HG03571 (cell line): ENCODE data around the gene S100Z.
"Not testable (repeated sequence)": the region's sequence is repeated elsewhere in the genome, so short reads cannot be mapped to it uniquely, and the experiment has no call there.

Experiments used
- ATAC-seq: cut with Tn5 transposase; IDR thresholded peaks from one replicate; pipeline ENCODE4 v1.9.1; 2021; ENCODE audit not compliant: unreplicated experiment

Gene S100Z

DNA sequence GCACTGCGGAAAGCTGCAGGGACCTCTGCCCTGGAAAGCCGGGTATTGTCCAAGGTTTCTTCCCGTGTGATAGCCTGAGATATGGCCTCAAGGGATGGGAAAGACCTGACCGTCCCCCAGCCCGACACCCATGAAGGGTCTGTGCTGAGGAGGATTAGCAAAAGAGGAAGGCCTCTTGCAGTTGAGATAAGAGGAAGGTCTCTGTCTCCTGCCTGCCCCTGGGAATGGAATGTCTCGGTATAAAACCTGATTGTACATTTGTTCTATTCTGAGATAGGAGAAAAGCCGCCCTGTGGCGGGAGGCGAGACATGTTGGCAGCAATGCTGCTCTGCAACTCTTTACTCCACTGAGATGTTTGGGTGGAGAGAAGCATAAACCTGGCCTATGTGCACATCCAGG is 95.4 kb downstream of the S100Z start:
- not testable (repeated sequence) for ATAC-seq

DNA sequence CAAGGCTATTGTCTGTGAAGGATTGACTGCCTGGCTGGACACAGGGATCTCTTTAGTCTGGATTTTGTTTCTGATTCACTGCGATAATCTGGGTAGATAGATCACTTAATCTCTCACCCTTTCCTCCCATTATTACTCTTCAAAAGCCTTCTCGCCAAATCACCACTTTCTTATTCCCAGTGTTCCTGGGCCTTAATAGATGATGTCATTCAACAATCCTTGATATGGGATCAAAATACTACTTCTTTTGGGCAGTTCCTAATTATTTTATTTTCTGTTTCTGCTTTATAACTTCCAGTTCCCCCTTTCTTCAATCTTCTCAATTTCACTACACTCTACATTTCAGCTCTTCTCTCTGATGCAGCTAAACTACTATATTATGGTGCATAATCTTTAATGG is 96.3 kb downstream of the S100Z start:
- no peak for ATAC-seq

- no peak for ATAC-seq
These were observed 97.3 kb downstream of the S100Z start for GRCh38 chr5:76947082-76947503.

DNA sequence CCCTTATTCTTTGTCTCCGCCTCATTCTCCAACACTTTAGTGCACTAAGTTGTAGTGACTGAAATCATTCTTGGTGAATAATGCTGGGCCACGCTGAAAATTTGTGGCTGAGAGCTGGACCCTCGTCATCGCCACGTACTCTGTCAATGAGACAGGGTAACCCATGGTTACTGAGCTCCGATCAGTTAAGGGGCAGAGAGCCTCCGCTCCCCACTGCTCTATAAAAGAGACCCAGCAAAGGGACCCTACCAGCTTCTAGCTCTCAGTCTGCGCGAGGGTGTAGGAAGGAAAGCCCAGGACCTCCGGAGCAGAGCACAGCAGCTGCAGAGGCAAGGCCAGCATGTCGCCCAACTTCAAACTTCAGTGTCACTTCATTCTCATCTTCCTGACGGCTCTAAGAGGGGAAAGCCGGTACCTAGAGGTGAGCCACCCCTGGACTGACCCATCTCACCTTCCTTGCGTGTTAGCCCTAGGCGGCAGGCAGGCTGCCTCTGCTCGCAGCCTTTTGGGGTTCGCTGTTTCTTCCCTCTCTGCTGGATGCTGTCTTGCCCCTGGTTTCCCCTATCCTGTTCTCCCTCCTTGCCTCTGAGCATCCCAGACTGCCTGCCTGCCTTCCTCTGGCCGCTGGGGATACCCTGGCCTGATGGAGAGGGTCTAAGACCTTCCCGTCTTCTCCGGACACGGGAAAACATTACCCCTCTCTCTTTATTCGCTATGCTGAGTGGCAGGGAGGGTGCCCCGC is 103.2 kb downstream of the S100Z start, which contains the start of gene CRHBP:
TSS of gene CRHBP (plus strand) at position 251 of the 742 bp plus-strand sequence. CDS start at position 341, 90 bp downstream.
- no peak for ATAC-seq

- ATAC-seq: no peak
These were observed 104.0 kb downstream of the S100Z start for GRCh38 chr5:76953551-76954382.

DNA sequence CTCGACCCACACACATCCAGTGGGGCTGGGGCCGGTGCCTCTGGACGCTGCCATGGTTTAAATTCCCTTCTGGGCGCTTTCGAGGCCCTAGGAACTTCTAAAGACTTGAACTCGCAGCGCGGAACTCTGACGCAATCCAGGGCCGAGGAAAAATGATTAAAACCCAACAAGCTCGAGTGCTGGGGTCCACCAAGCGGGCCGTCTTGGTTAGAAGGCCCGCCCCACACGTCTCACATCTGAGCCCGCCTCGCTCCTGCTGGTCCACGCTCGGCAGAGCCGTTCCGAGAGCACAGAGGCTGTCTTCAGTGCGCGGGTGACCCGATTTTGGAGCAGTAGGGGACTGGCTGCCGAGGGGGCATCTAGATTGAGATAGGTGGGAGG is 104.6 kb downstream of the S100Z start:
- no peak for ATAC-seq

GRCh38 chr5:76956033-76956432 is 106.2 kb downstream of the S100Z start:
- no peak for ATAC-seq

GRCh38 chr5:76958991-76959767 is 109.4 kb downstream of the S100Z start:
- no peak for ATAC-seq

DNA sequence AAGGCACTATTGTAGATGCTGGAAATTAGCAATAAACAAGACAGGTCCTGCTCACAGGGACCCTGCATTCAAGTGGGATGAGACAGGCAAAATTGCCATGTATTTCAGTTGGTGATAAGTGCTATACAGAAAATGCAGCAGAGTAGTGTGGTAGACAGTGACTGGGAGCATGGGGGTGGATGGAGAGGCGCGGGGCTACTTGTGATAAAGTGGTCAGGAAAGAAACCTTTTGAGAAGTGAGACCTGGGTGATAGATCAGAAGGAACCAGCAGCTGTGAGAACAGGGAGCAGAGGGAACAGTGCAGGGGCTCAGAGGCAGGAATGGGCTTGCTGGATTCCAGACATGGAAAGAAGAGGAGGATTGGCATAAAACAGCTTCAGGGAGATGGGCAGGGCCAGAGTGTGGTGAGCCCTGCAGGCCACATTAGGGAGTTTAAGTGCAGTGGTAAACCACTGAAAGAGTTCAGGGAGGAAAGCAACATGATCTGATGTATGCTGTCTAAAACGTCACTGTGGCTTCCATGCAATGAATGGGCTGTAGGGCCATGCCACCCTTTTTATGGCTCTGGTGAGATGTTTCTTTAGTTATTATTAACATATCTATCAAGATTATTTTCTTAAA is 110.3 kb downstream of the S100Z start:
- ATAC-seq: no peak

GRCh38 chr5:76964060-76964459 is 114.2 kb downstream of the S100Z start:
- ATAC-seq: no peak
